D721Med (cell line): ENCODE results near the gene APBA1.

Experiments
- DNase-seq: peaks from one replicate; pipeline ENCODE4 v3.0.0; 2011; ENCODE audit warnings: low spot score; ENCODE audit not compliant: insufficient read length
- FAIRE-seq: peaks from 2 replicates; lab custom pipeline; 2011; peaks lifted over from hg19 to GRCh38; lab: Jason Lieb, UNC
- CTCF ChIP-seq: IDR thresholded peaks from 2 replicates; pipeline ENCODE4 v1.5.1; 2012; ENCODE audit warnings: mild to moderate bottlenecking, control low read depth; ENCODE audit not compliant: insufficient read depth; ENCODE audit errors: missing control alignments

The APBA1 gene

DNA sequence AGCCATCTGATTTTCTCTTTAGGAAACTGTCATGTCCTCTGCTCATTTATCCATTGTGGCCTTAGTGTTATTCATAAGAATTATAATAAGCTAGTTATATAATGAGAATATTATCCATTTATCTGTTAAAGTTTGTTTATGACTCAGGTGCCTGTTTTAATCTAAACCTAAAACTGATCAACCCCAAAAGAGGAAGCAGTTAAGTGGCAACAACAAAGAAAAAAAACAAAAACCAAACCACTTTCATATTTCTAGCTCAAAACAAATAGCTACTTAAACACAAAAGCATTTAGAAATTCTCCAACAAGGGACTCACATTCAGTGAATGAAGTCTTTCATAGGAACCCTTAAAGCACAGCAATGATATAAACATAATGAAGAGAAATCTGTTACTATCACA is 116.4 kb downstream of the APBA1 start:
- FAIRE-seq (no peak), DNase-seq (no peak)
- no peak for TF ChIP-seq CTCF

GRCh38 chr9:69554945-69555344 is 117.2 kb downstream of the APBA1 start:
- TF ChIP-seq CTCF, result no peak
- DNase-seq (no peak), FAIRE-seq (no peak)

GRCh38 chr9:69549310-69550202 is 122.6 kb downstream of the APBA1 start:
- DNase-seq (no peak), FAIRE-seq (no peak)
- TF ChIP-seq CTCF, result peak; percentile 57

DNA sequence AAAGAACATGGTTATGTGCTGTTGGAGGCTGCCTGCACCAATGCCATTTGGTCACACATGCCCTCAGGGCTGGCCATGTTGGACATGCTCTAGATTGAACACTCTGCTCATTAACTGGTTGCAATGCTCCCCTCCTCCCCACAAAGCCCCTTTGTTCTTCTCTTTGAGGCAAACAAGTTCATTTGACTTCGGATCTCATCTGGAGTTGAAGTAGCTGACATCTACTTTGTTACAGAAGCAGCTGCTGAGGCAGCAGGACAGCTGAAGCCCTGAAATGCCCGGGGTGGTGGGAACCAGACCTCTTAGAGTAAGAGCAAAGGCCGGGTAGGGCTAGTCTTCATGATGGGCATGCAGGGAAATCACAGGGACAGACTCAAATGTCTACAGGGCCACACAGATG is 123.5 kb downstream of the APBA1 start:
- DNase-seq (no peak), FAIRE-seq (no peak)
- TF ChIP-seq CTCF, result no peak

GRCh38 chr9:69546265-69546664 is 125.9 kb downstream of the APBA1 start:
- no peak for DNase-seq
- peak; percentile 29 for TF ChIP-seq CTCF
- FAIRE-seq, result no peak

DNA sequence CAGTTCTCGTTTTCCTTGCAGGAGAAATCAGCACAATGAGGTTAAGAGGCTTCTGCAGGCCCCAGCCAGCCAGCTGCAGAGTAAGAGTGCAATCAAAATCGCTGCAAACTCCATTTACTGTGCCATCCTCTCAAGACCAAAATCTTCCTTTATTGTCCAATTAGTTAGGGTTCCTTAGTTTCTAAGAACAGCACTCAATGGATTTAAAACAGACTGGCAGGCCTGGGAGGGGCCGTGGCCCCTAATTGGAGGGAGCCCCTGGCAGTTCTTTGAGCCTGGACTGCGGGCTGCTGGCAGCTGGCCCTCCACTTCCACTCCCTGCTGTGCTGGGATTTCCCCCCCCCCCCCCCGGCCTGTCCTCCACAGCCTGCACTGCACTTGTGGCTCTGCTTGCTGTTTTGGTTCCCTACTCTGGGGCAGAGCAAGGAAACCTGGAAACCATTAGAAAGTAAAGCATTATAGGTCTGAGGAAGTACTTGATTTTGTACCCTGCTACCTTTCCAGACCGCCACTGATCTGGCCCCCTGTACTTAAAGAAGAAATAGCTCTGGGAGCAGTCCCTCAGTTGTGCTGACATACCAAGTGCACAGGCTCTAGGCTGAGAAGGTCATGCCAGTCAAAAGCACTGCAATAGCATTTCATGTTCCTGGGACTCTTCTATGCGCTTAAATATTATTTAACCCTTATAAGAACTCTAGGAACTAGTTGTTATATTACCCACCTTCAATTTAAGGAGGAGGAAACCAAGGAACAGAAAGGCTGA is 129.0 kb downstream of the APBA1 start:
- FAIRE-seq (no peak), DNase-seq (no peak)
- TF ChIP-seq CTCF, result no peak
